ENCODE results near the gene PCYT1B.
"Not testable (repeated sequence)": the region's sequence is repeated elsewhere in the genome, so short reads cannot be mapped to it uniquely, and the experiment has no call there.

PCYT1B gene

DNA sequence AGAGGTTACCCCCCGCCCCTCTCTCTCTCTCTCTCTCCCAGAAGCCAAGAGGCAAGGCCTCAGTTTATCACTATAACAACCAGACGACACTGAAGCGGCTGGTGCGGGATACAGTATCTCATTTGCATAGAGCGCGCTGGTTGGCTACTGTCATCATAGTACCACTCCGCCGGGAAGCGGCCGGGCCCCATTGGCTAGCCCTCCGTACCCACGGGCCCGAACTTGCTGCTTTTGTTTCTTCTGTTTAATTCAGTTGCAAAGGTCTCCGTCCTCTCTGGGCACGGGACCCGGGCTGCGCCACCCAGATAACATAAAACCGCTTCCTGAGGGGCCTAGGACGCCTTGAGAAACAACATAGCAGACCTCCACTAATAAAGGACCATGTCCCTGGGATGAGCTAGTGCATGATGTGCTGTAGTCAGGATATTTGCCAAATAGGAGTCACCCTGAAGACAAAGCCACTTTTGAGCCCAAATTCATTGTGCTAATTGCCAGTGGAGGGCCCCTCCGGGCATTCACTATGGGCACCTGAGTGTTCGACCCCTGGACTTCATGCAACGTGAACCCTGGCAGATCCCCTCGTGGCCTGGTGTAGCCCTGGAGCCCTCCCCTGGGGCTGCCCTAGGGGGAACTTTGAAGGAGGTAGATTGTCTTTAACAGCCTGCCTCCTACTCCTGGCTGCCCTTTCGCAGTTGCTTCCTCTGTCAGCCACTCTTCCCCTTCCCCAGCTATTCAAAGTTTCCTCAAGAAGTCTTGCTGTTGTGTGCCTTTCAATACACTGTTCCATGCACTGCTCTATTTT lies at the start of gene PCYT1B:
Gene PCYT1B, minus strand, starts transcription at position 91 of the 802 bp plus-strand sequence. CDS start 242 bp downstream, outside the sequence.
- DNase-seq (ENCODE audit: low read depth) = peak; percentile 9

- DNase-seq (ENCODE audit: low read depth) = no peak
Observed at GRCh38 chrX:24696294-24696693, 49.1 kb upstream of the PCYT1B start.

GRCh38 chrX:24694825-24695224 lies 47.7 kb upstream of the PCYT1B start:
- no peak for DNase-seq (ENCODE audit: low read depth)

DNA sequence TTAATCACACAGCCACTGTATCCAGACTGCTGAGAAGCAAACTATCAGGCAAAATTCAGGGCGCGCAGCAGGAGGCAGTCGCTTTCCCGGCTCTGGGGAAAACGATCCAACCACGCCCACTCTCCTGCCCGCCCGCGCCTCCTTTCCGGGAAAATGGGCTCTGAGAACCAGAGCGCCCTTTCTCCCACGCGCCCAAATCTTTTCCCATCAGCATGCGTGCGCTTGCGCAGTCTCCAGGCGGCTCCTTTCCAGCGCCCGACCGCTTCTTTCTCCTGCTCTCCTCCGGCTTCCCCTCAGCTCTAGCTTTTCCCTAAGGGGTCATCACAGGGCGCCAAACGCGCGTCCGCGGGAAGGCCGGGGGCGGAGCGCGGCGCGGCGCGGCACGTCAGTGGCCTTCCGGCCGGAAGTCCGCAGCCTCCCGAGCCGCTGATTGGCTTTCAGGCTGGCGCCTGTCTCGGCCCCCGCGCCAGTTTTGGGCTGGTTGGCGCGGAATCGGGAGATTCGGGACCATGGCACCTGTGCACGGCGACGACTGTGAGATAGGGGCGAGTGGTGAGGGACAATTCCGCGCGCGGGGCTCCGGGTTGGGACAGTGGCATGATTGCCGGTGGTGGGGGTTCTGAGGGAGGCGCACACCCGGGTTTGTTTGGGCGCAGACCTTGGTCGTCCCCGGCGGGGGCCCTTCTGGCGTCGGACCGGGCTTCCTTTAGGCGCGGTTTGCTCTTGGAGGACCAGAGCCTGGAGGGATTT lies 46.5 kb upstream of the PCYT1B start, which contains the start of gene POLA1:
Gene POLA1, plus strand, starts transcription at position 466 of the 750 bp plus-strand sequence. Its CDS starts 44 bp downstream, at position 510.
- peak; percentile 70 for DNase-seq (ENCODE audit: low read depth)

GRCh38 chrX:24692305-24692704 lies 45.2 kb upstream of the PCYT1B start:
- no peak for DNase-seq (ENCODE audit: low read depth)

DNA sequence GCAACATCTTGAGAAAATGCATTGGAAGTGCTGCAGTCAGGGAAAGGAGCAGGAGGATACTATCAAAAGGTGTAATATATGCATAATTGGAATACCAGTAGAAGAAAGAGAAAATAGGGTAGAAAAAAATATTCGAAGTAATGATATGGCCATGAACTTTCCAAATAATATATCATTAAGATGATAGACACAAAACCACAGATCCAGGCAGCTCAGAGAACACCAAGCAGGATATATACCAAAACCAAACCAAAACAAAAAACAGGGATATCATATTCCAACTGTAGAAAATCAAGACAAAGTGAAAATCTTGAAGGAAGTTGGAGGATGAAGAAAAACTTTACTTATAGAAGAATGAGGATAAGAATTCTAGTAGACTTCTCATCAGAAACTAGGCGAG lies 36.9 kb upstream of the PCYT1B start:
- no peak for DNase-seq (ENCODE audit: low read depth)

DNA sequence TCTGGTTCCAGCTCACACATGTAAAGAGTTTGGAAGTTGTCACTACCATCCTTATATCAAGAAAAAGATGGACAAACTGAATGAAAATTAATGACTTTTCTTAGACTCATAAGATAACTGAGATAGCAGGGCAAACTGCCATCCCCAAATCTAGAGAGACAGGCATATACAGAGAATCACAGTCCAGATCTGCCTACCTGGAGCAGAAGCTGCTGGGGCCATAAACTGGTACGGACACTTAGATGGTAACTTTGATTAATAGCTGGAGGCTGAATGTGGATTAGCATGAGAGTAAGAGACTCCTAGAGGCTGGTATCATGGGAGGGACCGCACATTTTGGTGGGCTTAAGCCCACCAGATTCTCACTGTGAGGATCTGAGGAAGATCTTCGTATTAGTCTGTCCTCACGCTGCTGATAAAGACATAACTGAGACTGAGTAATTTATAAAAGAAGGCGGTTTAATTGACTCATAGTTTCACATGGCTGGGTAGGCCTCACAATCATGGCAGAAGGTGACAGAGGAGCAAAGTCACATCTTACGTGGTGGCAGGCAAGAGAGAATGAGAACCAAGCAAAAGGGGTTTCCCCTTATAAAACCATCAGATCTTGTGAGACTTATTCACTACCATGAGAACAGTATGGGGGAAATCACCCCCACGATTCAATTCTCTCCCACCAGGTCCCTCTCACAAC lies 35.7 kb upstream of the PCYT1B start:
- no peak for DNase-seq (ENCODE audit: low read depth)

DNA sequence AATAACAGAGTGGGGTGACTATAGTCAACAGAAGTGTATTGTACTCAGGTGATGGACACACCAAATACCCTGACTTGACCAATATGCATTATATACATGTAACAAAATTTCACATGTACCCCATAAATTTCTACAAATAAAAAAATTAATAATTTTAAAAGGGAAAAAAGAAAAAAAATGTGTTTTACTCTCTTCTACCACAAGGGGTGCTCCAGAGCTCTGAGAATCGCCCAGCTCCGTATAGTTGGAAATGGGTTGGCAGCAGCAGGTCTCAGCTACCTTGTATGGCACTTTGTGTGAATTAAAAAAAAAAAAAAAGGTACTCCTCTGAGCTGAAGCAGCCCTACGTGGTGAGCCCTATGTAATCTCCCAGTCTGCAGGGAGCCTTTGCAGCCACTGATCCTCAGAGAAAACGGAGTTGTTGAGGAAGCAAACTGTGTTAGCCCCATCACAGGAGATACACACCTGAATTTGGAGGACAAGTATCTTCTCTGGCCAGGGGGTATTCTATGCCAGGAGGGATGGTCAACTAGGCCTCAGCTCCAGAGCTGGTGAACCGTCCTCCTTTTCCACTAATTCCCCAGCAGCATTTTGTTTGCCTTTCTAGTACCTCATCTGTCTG lies 29.4 kb upstream of the PCYT1B start:
- DNase-seq (ENCODE audit: low read depth) = no peak

DNA sequence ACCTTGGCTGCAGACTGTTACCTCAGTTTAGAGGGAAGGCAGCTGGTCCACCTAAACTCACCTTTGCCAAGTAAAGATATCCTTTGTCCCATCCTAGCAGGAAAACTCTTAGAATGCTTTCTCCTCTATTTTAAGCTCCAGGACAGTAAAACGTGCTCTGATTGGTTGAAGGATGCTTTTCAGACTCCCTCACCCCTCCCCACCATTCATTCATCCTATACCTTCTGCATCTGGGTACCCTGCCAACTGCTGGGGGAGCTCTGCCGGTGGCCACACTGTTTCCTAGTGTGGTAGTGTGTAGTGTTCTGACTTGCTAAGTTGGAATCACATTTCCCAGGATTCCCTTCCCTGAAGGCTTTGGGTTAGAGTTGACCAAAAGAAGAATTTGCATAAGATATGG lies 26.3 kb upstream of the PCYT1B start:
- no peak for DNase-seq (ENCODE audit: low read depth)

DNA sequence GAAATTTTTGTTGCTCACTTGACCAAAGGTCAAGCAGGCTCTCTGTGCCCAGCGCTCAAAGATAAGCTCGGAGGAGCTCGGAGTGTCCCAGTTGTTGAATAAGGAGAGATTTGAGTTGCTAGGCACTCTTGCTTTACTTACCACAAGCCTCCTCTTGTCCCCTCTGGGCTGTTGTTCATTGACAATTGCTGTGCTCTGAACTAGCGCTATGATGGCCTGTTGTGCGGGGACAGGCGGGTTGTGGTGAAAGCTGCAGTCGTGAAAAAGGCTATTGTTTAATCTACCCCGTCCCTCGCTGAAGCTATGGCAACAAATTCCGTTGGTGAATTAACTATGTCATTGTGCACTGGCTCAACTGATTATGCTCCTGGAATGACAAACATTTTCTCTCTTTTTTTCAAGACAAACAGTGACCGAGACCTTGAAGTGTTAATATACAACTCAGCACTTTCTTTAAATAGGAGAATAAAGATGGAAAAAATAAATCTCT lies 25.6 kb upstream of the PCYT1B start:
- no peak for DNase-seq (ENCODE audit: low read depth)

DNA sequence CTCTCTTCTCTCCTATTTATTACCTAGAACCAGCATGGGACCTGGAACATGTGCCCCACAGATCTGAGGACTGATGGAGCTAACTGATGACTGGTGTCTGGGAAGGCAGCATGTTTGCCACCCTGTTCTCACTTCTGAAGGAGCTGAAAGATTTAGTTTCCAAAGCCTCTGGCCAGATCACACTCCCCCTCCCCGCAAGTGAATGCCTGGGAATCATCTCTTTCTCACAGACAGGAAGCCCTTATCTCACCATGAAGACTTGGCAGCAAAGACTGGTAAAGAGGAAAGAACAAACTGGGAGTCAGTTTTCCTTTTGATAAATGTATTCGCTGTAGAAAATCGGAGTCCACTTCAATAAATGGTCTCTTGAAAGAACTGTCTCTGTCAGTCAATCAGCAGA lies 21.0 kb upstream of the PCYT1B start:
- DNase-seq (ENCODE audit: low read depth) = no peak

DNA sequence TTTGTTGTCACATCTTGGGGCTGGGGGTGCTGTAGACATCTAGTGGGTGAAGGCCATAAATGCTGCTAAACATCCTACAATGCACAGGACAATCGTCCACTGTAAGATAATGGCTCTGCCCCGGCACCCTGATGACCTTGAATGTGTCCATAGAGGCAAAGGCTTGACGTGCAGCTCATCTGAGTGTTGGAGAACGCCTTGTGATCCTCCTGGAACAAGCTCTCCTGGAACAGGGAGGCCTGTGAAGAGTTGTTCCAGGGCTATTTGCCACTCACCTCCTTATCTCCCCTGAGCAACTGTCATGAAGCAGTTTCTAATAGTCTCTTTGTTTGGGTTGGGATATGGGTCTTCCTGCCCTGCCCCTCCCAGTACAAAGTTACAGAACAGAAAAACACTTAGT lies 15.2 kb upstream of the PCYT1B start:
- no peak for DNase-seq (ENCODE audit: low read depth)

DNA sequence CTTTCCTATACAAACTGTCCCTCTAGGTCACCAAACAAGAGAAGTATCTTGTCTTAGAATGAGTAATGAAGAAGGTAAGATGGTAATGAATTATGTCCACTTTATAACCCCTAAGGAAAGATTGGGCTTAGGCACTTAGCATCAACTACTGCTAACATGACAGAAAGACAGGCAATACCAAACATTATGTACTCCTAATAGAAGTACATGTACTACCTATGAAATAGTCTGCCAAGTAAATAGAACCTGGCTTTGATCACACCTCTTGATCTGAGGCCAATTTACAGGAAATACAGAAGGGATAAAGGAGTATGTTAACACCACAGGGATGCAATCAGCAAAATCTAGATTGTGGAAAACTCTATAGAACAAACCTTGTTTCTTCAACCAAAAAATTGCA lies 14.1 kb upstream of the PCYT1B start:
- no peak for DNase-seq (ENCODE audit: low read depth)

DNA sequence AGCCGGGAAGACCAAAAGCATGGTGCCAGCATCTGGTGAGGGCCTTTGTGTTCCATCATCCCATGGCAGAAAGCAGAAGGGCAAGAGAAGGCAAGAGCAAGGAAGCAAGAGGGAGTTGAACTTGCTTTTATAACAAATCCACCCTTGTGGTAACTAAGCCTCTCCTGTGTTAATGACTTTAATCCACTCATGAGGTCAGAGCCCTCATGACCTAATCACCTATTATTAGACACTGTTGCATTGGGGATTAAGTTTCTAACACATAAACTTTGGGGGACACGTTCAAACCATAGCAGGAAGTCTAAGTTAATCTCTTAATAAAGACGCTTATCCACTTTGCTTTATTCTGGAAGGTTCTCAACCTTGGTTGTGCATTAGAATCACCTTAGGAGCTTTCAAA lies 12.5 kb upstream of the PCYT1B start:
- DNase-seq (ENCODE audit: low read depth) = no peak

DNA sequence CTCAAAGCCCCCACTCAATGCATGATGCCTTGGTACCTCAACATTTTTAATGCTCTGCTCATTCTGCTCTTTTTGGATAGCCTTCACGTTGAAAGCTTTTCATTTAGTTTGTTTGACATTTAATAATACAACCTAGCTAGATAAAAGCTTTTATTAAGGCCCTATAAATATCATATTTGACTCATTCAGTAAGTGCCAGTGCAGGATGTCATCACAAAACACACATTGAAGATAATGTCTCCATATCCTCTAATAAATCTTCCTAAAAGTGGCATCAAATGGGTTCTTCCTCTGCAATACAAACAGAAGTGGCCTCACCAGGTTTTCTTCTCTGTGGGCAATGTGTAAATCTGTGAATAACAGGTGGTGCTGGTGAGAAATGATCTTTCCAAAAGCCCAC lies 12.0 kb upstream of the PCYT1B start:
- no peak for DNase-seq (ENCODE audit: low read depth)

GRCh38 chrX:24658421-24658820 lies 11.3 kb upstream of the PCYT1B start:
- no peak for DNase-seq (ENCODE audit: low read depth)

DNA sequence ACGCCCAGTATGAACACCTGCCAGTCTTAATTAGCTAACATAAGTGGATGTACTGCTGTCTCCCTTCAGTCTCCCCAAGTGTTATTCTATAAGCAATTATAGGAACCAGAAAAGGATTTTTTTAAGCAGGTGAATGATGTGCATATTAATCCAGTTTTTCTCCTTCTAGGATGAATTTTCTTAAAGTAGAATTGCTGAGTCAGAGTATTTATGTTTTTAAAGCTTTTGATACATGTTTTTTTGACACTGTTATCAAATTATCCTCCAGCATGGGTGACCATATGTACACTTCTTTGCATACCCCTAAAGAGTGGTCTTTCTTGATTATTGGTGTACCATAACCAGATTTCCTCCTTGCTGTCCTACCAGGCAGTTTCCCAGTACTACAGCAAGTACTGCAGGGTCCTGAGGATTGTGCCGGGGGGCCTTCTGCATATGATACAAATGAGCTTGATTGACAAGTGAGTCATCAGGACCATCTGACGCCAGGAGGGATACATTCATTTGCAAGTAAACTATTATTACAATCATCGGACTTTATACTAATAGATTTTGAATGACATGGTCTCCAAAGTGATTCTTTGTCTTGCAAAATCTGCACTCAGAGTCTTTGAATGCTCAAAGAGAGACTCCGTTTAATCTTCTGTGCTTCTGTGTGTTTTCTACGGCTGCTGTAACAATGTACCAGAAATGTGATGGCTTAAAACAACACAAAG lies 10.7 kb upstream of the PCYT1B start:
- no peak for DNase-seq (ENCODE audit: low read depth)

DNA sequence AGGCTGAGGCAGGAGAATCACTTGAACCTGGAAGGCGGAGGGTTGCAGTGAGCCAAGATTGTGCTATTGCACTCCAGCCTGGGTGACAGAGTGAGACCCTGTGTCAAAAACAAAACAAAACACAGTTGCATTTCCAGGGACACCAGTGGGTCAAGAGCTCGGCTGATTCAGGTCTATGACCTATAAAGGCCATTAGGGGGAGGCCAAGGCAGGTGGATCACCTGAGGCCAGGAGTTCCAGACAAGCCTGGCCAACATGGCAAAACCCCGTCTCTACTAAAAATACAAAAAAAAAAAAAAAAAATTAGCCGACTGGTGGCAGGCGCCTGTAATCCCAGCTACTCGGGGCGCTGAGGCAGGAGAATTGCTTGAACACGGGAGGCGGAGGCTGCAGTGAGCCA lies 8.5 kb upstream of the PCYT1B start:
- DNase-seq (ENCODE audit: low read depth) = not testable (repeated sequence)

DNA sequence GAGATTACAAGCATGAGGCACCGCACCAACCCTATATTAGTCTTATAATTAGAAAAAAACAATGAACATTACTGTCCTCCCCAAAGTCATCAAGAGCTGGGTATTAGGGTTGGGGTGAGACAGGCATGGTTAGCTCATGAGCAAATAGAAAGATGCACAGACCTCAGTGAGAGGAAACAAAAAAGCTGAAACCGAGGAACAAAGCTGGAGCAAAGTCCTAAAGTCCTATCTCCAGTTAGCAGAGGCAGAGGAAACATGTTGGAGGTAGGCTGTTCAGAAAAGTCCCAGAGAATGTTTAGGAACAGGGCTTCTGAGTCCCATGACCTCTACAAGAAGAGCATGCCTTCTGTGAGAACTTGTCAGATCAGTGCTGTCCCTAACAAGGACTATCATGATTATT lies 4.6 kb upstream of the PCYT1B start:
- DNase-seq (ENCODE audit: low read depth) = no peak

DNA sequence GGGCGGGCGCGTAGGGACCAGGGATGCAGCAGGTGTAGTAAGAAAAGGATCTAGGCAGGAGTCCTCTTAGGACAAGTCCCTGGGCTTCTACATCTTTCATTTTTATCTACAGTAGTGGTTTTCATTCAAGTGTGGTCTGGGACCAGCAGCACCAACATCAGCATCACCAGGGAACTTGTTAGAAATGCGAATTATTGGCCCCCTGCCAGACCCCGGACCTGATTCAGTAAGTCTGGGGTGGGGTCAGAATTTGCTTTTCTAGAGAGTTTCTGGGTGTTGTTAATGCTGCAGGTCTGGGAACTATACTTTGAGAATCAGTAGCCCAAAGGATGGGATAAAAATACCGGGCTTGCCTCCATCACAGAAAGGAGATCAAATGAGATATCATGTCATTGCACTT lies 1.3 kb upstream of the PCYT1B start:
- DNase-seq (ENCODE audit: low read depth) = no peak

DNA sequence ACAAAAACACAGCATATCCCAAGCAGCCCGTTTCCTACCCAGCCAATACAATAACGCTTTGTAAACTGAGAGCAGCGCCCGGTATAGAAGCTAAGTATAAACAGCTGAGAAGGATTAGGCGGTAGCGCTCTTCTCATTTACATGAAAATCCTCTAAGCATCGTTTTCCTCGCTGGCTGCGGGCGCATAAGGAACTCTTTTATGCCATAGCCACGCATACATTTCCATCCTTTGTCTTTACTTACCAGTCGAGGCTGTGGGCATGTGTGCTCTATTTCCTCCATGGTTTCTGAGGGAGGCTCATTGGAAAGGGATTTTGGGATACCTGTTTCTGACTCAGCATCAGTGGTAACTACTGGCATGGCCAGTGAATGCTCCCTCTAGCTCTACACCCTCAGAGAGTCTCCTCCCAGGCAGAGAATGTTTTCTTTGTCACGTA lies 383 bp downstream of the PCYT1B start:
- DNase-seq (ENCODE audit: low read depth) = no peak
